ENCODE measurements around the gene NTN3. TPM values are rescaled to one million over a fixed set of nuclear protein-coding genes. Genes with fewer than 3 reads are reported as not detected.
A peak's percentile ranks its signal among the peaks of the same experiment; 100 is the strongest.

The NTN3 gene
- total RNA-seq, 3 donors from 2014 or later = 0.44 TPM; not detected in 2

DNA sequence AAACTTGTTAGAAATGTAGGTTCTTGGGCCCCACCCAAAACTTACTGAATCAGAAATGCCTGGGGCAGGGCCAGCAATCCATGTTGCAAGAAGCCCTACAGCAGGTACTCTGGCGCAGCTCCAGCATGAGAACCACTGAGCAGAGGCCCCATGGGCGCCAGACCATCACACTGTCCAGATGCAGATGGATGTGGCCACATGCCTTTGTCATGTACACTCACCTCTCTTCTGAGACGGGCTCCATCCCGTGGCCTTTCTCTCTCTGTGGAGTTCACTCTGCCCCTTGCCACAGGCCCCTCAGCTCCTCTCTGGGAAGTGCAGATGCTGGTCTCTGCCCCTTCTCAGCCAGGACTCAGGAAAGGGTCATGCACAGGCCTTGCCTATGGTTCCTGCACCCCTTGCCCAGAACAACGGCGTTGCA, 44.1 kb upstream of the NTN3 start:
- intact Hi-C loops (cut with DNase I, micrococcal nuclease) = no loop called here
- DNase-seq (no peak), ATAC-seq (no peak)
- no peaks in the 10 kb centered on the region for H3K36me3 ChIP-seq (ENCODE audit: low read depth)
- no peaks in the 10 kb centered on the region for H3K9me3 ChIP-seq
- TF ChIP-seq, protein P1, sequence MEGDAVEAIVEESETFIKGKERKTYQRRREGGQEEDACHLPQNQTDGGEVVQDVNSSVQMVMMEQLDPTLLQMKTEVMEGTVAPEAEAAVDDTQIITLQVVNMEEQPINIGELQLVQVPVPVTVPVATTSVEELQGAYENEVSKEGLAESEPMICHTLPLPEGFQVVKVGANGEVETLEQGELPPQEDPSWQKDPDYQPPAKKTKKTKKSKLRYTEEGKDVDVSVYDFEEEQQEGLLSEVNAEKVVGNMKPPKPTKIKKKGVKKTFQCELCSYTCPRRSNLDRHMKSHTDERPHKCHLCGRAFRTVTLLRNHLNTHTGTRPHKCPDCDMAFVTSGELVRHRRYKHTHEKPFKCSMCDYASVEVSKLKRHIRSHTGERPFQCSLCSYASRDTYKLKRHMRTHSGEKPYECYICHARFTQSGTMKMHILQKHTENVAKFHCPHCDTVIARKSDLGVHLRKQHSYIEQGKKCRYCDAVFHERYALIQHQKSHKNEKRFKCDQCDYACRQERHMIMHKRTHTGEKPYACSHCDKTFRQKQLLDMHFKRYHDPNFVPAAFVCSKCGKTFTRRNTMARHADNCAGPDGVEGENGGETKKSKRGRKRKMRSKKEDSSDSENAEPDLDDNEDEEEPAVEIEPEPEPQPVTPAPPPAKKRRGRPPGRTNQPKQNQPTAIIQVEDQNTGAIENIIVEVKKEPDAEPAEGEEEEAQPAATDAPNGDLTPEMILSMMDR (IDR thresholded peaks at IDR 0.05) = no peak
- H3K4me3 ChIP-seq = no peak overlapping the region
- H3K4me1 ChIP-seq (ENCODE audit: low read depth) = peaks cover 8% of the 10 kb centered on the region

DNA sequence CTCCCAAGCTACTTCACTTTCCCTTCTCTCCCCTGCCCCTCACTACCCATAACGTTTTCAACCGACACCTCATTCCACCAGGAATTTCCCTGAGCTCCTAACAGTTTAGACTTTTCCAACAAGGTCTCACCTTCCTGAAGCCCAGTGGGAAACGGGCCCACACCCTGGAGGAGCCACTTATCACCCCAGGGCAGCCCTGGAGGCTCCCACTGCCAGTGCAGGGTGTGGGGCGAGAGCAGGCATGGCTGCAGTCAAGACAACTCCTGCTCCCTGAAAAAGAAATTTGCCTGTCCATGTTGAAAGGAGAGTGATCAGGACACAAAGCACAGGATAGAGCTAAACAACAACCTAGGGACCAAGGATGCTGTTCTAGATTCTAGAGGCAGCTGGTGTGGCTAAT, 43.6 kb upstream of the NTN3 start:
- intact Hi-C loops (cut with DNase I, micrococcal nuclease) = no loop called here
- peaks cover 8% of the 10 kb centered on the region for H3K4me1 ChIP-seq (ENCODE audit: low read depth)
- no peaks in the 10 kb centered on the region for H3K9me3 ChIP-seq
- H3K4me3 ChIP-seq = no peak overlapping the region
- H3K36me3 ChIP-seq (ENCODE audit: low read depth) = no peaks in the 10 kb centered on the region
- no peak for DNase-seq
- no peak for ATAC-seq
- TF ChIP-seq, protein P1 (IDR thresholded peaks at IDR 0.05) = no peak

DNA sequence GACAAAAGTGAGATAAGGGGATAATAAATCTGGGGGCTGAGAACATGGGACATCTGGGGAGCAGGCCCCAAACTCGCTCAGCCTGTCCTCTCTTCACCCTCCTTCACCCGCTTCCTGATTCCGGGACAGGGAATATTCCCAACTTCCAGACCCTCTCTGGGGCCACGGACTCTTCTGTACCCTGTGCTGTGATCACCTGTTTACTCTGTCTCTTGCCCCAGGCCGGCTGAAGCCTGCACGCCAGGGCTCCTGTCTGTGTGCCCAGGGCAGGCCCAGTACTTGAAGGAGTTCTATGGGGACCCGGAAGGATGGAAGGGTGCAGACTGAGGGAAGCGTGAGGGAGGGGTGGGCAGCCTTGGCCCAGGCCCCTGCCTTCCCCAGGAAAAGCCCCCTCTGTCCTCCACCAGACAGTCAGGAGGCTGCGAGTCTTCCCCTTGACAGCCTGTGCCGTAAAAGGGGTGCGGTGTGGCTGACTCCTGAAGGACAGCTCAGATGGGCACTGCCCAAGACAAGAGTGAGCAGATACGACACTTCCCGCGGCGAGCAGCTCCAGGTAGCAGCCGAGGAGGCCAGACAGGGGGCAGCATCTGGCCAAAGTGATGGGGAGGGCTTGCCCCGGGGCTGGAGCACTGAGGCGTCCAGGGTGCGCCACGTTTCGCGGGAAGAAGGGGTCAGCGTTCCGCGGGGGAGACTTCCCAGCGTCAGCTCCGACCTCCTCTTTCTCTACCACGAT, 42.9 kb upstream of the NTN3 start:
- H3K4me1 ChIP-seq (ENCODE audit: low read depth) = peaks cover 8% of the 10 kb centered on the region
- TF ChIP-seq, protein P1 (IDR thresholded peaks at IDR 0.05) = peak; percentile 16
- DNase-seq (peak; percentile 56 to 71 (median 71)), ATAC-seq (peak; percentile 64)
- no peaks in the 10 kb centered on the region for H3K9me3 ChIP-seq
- intact Hi-C loops (cut with DNase I, micrococcal nuclease) = no loop called here
- peak overlapping the region; percentile 56 for H3K4me3 ChIP-seq
- H3K36me3 ChIP-seq (ENCODE audit: low read depth) = no peaks in the 10 kb centered on the region

DNA sequence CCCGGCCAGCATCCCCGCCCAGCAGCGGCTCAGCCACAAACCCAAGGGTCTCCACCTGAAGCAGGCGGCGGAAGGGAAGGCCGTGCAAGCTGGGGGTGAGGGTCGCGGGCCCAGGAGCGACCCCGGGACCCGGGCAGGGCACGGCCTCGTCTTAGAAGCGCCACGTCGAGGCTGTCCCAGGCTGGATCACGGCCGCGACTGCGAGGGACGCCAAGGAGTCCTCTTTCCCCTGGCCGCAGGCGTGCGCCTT, 42.4 kb upstream of the NTN3 start:
- no peaks in the 10 kb centered on the region for H3K9me3 ChIP-seq
- DNase-seq (no peak), ATAC-seq (peak; percentile 56)
- intact Hi-C loops (cut with DNase I, micrococcal nuclease) = no loop called here
- peaks cover 8% of the 10 kb centered on the region for H3K4me1 ChIP-seq (ENCODE audit: low read depth)
- peak overlapping the region; percentile 56 for H3K4me3 ChIP-seq
- no peaks in the 10 kb centered on the region for H3K36me3 ChIP-seq (ENCODE audit: low read depth)
- TF ChIP-seq, protein P1 (IDR thresholded peaks at IDR 0.05) = no peak

DNA sequence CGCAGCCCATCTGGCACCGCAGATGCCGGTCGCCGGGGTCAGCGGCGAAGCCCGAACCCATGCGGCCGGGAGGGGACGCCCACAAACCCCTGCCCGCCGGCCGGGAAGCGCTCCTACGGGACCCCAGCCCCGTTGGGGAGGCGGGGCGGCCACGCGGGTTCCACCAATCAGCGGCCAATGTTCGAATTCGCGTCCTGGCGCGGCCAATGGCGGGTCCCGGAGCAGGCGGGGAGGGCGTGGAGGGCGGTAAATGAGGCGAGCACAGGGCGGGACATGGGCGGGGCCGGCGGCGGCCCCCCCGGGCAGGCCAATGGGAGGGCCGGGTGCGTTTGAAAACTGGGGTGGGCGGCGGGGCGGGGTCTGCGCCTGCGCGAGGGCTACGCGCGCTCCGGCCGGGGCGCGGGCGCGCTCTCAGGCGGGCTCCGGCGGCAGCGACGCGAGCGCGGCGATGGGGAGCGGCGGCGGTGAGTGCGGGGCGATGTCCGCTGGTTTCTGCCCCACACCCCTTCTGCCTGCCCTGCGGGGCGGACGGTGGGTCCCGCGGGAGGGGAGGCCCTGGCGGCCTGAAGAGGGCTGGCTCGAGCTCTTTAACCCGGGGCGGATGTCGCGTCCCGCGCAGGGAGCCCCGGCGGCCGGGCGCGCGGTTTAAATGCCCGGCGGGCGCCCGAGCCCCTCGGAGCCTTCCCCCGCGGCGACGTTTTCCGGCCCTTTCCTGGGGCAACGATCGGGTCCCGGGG, 41.9 kb upstream of the NTN3 start, which contains the start of gene CCNF:
CCNF (plus strand) TSS at position 414 of the 737 bp plus-strand sequence; CDS start at position 449, 35 bp downstream.
- Histone ChIP-seq H3K4me3 (peak within 1 kb of the TSS; percentile 56), H3K4me1 (ENCODE audit: low read depth) (peaks cover 8% of the 10 kb centered on the region), H3K36me3 (ENCODE audit: low read depth) (no peaks in the 10 kb centered on the region), H3K9me3 (no peaks in the 10 kb centered on the region)
- intact Hi-C loops (cut with DNase I, micrococcal nuclease) = no loop called here
- TF ChIP-seq, protein P1 (IDR thresholded peaks at IDR 0.05) = no peak
- DNase-seq = peak; percentile 98 to 99 (median 99)
- peak; percentile 96 for ATAC-seq

Measured in mucosa of descending colon (tissue), 3 donors.